NCI-H2107 treated with DMSO at 0.1 percent for 48 hours (cell line): ENCODE data around the gene SMIM5.
"Not testable (repeated sequence)": the region's sequence is repeated elsewhere in the genome, so short reads cannot be mapped to it uniquely, and the experiment has no call there.

Experiments used
- DNase-seq: peaks from one replicate; lab custom pipeline; 2025; ENCODE audit not compliant: unreplicated experiment; lab: John Stamatoyannopoulos, UW

SMIM5 gene, protein sequence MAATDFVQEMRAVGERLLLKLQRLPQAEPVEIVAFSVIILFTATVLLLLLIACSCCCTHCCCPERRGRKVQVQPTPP

DNA sequence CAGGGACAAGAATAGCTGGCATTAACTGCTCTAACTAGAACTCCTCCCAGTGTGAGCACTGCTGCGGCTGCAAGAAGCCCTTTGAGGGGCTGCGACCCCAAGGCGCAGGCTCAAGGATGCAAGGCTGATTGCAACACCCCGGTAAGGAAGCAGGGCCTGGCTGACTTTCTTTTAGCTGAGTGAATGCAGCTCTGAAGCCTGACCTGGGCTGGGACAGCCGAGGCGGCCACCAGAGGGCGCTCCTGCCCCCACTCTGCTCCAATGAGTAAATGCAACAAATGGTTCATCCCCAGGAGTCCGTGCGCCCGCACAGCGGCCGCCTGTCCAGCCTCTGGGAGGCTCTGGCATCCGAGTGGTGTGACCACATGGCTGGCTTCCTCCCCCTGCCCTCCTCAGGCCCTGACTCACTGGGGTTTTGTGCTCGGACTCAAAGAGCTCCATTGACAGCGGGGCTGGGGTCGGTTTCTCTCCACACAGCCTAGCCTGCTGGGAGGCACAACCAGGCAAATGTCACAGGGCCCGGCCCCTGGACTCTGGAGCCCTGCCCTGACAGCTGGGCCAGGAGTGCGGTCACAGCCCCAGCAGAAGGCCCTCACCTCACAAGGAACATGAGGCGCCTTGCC, at the start of gene SMIM5:
SMIM5 (plus strand) TSS at position 572 of the 623 bp plus-strand sequence. CDS start 6,768 bp downstream, outside the sequence.
- no peak for DNase-seq

GRCh38 chr17:75584849-75585175, 48.4 kb upstream of the SMIM5 start:
- no peak for DNase-seq

DNA sequence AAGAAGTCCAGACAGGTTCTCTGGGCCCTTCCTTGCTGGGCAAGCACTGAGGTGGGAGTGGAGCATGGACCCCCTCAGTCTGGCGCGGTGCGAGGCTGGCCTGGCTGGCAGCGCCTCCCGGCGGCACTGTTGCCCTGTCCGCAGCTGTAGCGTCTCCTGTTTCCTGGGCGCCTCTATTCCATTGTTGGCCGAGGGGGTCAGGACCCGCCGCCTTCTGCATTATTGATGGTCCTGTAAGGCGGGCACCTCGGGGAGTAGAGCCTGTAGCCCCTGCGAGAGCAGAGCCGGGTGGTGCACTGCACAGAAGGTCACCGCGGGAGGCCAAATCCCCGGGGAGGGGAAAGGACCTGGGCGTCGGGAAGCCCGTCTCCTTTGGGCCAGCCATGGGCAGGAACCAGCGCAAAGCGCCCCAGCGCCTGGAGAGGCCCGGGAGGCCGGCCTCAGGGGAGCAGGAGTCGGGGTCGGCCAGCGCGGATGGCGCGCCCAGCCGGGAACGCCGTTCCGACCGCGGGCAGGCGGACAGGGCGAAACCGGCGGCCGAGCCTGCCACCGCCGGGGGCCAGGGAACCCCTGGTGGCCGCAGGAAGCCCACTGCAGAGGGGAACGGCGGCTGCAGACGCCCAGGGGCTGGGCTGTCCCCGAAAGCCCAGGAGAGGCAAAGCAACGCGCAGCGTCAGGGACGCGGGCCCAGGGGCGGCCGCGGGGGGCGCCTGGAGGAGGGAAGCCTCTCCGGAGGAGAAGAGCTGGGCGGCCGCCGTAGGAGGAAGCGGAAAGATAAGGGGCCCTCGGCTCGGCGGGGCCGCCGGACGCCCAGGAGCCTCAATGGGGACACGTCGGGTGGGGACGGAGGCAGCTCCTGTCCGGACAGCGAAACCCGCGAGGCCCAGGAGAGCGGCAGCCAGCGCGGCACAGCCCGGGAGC, 45.3 kb upstream of the SMIM5 start, which contains the start of gene MYO15B:
MYO15B (plus strand) TSS at position 126 of the 921 bp plus-strand sequence; CDS start at position 384, 258 bp downstream.
- no peak for DNase-seq

GRCh38 chr17:75588596-75589011, 44.6 kb upstream of the SMIM5 start:
- DNase-seq = no peak

GRCh38 chr17:75589012-75589918, 44.0 kb upstream of the SMIM5 start:
- peak; percentile 77 for DNase-seq

DNA sequence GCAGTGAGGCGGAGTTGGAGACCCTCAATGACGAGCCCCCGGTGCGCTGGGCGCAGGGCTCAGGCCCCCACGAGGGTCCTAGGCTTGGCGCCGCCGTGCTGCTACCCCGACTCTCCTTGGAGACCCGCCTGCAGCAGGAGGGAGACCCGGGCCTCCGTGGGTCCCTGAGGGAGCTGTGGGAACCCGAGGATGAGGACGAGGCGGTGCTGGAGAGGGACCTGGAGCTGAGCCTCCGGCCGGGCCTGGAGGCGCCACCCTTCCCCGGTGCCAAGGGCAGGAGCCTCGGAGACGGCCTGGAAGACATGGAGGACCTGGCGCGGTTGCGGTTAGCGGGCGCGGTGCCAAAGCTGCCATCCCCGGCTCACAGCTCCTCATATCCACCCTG, 43.3 kb upstream of the SMIM5 start:
- no peak for DNase-seq

GRCh38 chr17:75590314-75590761, 42.9 kb upstream of the SMIM5 start:
- DNase-seq = no peak

GRCh38 chr17:75590849-75591721, 42.1 kb upstream of the SMIM5 start:
- DNase-seq = no peak

DNA sequence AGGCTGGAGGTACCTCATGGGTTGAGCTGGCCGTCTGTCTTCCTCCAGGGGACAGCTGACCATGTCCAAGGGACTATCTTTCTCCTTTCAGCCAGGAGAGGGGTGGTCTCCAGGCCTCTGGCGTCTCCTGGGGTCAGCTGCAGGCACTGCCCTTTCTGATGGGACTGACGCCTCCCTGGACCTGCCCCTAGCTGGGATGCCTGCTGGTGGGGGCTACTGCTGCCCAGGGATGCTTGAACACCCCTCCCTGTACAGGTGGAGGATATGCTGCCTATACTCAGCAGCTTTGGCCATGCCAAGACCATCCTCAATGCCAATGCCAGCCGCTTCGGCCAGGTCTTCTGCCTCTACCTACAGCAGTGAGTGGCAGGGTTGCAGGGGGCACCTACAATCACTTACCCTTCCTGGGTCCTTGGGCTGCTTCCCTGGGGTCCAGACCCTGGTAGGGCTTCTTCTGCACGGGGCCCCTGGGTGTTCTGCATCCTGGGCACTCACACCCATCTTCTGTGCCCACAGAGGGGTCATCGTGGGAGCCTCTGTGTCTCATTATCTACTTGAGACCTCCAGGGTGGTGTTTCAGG, 41.4 kb upstream of the SMIM5 start:
- DNase-seq = no peak

GRCh38 chr17:75592348-75593020, 40.8 kb upstream of the SMIM5 start:
- no peak for DNase-seq

- not testable (repeated sequence) for DNase-seq
Measured at GRCh38 chr17:75593430-75593829, 39.8 kb upstream of the SMIM5 start.

- no peak for DNase-seq
Measured at GRCh38 chr17:75594499-75595283, 38.5 kb upstream of the SMIM5 start.

- DNase-seq = no peak
Measured at GRCh38 chr17:75595284-75595919, 37.8 kb upstream of the SMIM5 start.

- DNase-seq = no peak
Measured at GRCh38 chr17:75595920-75596313, 37.3 kb upstream of the SMIM5 start.

DNA sequence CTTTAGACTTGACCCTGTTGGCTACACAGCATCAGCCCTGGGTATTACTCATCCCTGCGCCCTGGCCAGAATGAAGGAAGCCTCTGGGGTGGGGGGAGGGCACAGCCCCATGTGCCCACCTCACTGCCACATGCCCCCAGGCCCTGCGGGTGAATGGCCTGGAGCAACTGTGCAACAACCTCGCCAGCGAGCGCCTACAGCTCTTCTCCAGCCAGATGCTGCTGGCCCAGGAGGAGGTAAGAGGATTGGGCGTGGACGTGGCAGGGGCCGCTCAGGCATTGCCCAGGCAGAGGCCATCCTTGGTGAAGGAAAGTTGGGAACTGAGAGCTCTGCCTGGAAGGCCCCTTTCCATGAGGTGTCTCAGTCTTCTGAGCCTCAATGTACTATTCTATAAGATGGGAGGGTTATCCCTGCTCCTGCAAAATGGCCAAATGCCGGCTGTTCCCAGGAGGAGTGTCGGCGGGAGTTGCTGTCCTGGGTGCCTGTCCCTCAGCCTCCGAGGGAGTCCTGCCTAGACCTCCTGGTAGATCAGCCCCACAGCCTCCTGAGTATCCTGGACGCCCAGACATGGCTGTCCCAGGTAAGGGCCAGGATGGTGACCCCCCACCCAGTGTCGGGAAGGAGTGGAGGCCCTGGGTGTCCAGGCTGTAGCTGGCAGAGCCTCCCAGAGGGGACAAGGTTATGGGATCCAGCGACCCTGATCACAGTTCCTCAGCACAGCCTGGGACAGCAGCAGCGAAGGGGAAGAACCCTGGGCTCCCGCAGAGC, 36.7 kb upstream of the SMIM5 start:
- DNase-seq = no peak

DNA sequence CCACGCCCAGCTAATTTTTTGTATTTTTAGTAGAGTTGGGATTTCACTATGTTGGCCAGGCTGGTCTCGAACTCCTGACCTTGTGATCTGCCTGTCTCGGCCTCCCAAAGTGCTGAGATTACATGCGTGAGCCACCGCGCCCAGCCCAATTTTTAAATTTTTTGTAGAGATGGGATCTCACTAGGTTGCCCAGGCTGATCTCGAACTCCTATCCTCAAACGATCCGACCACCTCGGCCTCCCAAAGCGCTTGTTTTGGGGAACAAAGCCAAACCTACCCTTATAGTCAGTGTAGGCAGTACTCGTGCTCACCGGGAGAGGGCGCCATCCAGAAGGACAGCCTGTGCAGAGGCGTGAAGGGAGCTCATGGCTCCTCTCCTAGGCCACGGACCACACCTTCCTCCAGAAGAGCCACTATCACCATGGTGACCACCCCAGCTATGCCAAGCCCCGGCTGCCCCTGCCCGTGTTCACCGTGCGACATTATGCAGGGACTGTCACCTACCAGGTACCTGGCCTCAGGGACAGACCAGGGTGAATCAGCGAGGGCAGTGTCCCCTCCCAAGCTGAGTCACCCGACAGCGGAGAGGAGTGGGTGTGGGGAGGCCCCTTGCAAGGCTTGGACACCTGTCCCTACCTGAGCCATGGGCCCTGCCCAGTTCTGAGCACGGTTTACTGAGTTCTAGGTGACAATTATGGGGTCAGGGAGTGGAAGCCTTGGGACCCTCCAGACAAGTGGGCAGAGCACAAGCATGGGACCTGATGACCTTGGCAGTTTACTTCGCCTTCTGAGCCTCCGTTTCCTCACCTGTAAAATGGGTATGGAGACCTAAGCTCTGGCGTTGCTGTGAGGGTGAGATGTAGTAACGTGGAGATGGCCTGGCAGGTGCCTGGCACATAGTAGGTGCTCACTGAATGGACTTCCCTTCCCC, 31.9 kb upstream of the SMIM5 start:
- no peak for DNase-seq
